DMS53 (cell line): Measurements from ENCODE around the gene CTNNA1.

Experiments used
- DNase-seq: peaks from one replicate; lab custom pipeline; 2025; lab: John Stamatoyannopoulos, UW

Gene CTNNA1

GRCh38 chr5:138930371-138931097 lies 177.3 kb downstream of the CTNNA1 start:
- no peak for DNase-seq

- peak; percentile 33 for DNase-seq
Observed at GRCh38 chr5:138932171-138932810, 179.1 kb downstream of the CTNNA1 start.

- no peak for DNase-seq
Observed at GRCh38 chr5:138933522-138934290, 180.5 kb downstream of the CTNNA1 start.

- DNase-seq: no peak
Observed at GRCh38 chr5:138934971-138935370, 181.7 kb downstream of the CTNNA1 start.

- no peak for DNase-seq
Observed at GRCh38 chr5:138935466-138935865, 182.2 kb downstream of the CTNNA1 start.

- no peak for DNase-seq
Observed at GRCh38 chr5:138936225-138936967, 183.2 kb downstream of the CTNNA1 start.

- DNase-seq: no peak
Observed at GRCh38 chr5:138936968-138937345, 183.7 kb downstream of the CTNNA1 start.

- no peak for DNase-seq
Observed at GRCh38 chr5:138937392-138938387, 184.5 kb downstream of the CTNNA1 start.

- no peak for DNase-seq
Observed at GRCh38 chr5:138938526-138938925, 185.3 kb downstream of the CTNNA1 start.

- DNase-seq: no peak
Observed at GRCh38 chr5:138942066-138942465, 188.8 kb downstream of the CTNNA1 start.

GRCh38 chr5:138942861-138943260 lies 189.6 kb downstream of the CTNNA1 start:
- no peak for DNase-seq

GRCh38 chr5:138943599-138944173 lies 190.5 kb downstream of the CTNNA1 start:
- no peak for DNase-seq

- DNase-seq: no peak
Observed at GRCh38 chr5:138944527-138945322, 191.5 kb downstream of the CTNNA1 start.

- no peak for DNase-seq
Observed at GRCh38 chr5:138945421-138946240, 192.4 kb downstream of the CTNNA1 start.

- no peak for DNase-seq
Observed at GRCh38 chr5:138946241-138946623, 193.0 kb downstream of the CTNNA1 start.

- DNase-seq: peak; percentile 27
Observed at GRCh38 chr5:138946831-138947560, 193.8 kb downstream of the CTNNA1 start.

GRCh38 chr5:138947780-138948179 lies 194.6 kb downstream of the CTNNA1 start:
- DNase-seq: no peak
